ENCODE measurements around the gene OTUB2.

OTUB2 gene

GRCh38 chr14:94041551-94042346, 15.6 kb downstream of the OTUB2 start:
- no peak for DNase-seq

GRCh38 chr14:94042433-94043091, 16.4 kb downstream of the OTUB2 start:
- no peak for DNase-seq

- DNase-seq: no peak
Observed at GRCh38 chr14:94043111-94043755, 17.1 kb downstream of the OTUB2 start.

GRCh38 chr14:94043756-94044475, 17.8 kb downstream of the OTUB2 start:
- no peak for DNase-seq

GRCh38 chr14:94044476-94045091, 18.4 kb downstream of the OTUB2 start:
- DNase-seq: no peak

- DNase-seq: no peak
Observed at GRCh38 chr14:94045101-94045500, 19.0 kb downstream of the OTUB2 start.

- DNase-seq: no peak
Observed at GRCh38 chr14:94045563-94046345, 19.6 kb downstream of the OTUB2 start.

- DNase-seq: no peak
Observed at GRCh38 chr14:94046696-94047250, 20.6 kb downstream of the OTUB2 start.

- no peak for DNase-seq
Observed at GRCh38 chr14:94047581-94047980, 21.4 kb downstream of the OTUB2 start.

- DNase-seq: peak; percentile 94
Observed at GRCh38 chr14:94048691-94049624, 22.8 kb downstream of the OTUB2 start.

- DNase-seq: no peak
Observed at GRCh38 chr14:94049625-94050023, 23.5 kb downstream of the OTUB2 start.

GRCh38 chr14:94050231-94050880, 24.2 kb downstream of the OTUB2 start:
- DNase-seq: no peak

GRCh38 chr14:94051115-94051514, 25.0 kb downstream of the OTUB2 start:
- no peak for DNase-seq

GRCh38 chr14:94051779-94052178, 25.6 kb downstream of the OTUB2 start:
- DNase-seq: no peak

GRCh38 chr14:94052199-94052598, 26.1 kb downstream of the OTUB2 start:
- no peak for DNase-seq

- DNase-seq: no peak
Observed at GRCh38 chr14:94052662-94053061, 26.5 kb downstream of the OTUB2 start.

GRCh38 chr14:94054401-94054800, 28.3 kb downstream of the OTUB2 start:
- DNase-seq: no peak

GRCh38 chr14:94054936-94055335, 28.8 kb downstream of the OTUB2 start:
- DNase-seq: no peak

GRCh38 chr14:94056579-94057308, 30.6 kb downstream of the OTUB2 start:
- no peak for DNase-seq
